ENCODE data around the gene DYRK2.

The DYRK2 gene

DNA sequence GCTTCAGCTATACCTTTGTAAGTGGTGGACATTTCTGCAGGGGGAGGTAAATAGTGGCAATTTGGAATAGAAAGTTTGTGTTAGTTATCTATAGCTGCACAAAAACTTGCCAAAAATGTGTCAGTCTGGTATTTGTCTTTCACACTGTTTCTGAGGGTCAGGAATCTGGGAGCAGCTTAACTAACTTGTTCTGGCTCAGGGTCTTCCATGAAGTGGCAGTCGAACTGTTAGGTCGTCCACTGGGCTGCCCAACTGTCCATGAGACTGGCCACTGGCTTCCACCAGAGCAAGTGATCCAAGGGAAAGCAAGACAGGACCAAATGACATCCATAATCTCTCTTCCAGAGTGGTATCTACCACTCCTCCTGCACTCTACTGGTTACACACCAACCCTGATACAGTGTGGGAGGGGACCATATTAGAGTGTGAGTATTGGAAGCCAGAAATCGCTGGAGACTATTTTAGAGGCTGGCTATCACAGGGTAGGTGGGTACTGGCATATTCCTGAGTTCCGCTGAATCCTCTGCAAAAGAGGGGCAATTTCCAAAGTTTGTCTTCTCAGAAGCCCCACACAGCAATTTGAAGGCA lies 60.9 kb downstream of the DYRK2 start:
- DNase-seq: no peak

DNA sequence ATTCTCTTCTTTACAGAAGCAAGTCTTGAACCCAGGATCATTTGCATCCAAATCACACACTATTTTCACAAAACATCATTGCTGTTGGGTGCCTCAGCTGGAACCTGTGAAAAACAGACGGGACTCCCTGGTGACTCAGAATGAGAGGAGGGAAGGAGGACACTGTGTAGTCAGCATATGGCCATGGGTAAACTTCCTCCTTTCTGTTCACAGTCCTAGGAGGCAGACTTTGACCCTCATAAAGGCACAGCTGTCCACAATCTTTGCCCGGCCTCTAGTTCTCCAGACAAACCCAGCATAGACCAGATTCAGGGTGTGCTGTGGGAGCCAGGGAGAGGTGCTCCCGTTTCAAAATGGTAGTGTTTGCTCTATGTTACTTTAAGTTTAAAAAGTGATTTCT lies 62.0 kb downstream of the DYRK2 start:
- DNase-seq: no peak

DNA sequence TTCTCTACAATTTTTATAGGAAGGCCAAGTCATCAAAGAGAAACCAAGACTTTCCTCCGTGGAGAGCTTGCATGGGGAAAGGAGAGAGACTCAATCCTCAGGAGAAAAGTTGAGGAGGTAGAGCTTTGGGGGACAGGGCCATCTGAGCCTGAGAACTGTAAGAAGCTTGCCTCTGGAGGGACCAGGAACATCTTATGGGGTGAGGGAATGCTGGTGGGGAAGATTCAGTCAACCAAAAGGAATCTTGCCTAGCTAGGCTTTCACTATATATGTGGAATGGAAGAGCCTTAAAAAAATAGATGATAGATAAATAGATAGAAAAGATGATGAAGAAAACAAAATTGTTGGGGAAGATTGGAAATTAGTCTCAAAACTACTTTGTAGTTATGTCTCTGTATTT lies 63.5 kb downstream of the DYRK2 start:
- DNase-seq: no peak

DNA sequence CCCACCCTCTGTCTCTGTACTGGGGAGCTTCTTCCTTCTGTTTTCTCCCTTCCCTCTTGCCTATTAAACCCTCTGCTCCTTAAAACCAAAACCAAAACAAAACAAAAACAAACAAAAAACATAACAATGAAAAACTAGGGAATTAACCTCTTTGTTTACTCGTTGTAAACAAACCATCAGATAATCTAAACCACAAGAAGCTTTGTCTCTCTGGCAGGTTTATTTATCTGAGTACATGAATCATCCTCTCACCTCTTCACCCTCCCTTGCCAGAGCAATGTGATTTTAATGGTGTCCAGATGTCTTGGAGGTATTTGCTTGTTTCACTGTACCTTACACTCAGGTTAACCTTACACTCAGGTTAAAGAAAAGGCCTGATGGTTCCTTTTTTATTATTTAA lies 66.1 kb downstream of the DYRK2 start:
- DNase-seq: no peak
